ENCODE measurements around the gene SEMA4B.

The SEMA4B gene

GRCh38 chr15:90213818-90214204 lies 12.7 kb downstream of the SEMA4B start:
- no peaks in the 10 kb centered on the region for H3K27me3 ChIP-seq (ENCODE audit: low read length)
- H4K20me1 ChIP-seq (ENCODE audit: low read depth, low read length), result no peaks in the 10 kb centered on the region
- H3F3A ChIP-seq (ENCODE audit: insufficient read depth), result no peaks in the 10 kb centered on the region
- H2AFZ ChIP-seq (ENCODE audit: low read depth, low read length, severe bottlenecking), result no peak overlapping the region
- no peak overlapping the region for H3K9ac ChIP-seq (ENCODE audit: low read length)
- no peaks in the 10 kb centered on the region for H3K9me3 ChIP-seq (ENCODE audit: insufficient read depth, low read length)
- TF ChIP-seq EZH2phosphoT487 (conservative IDR thresholded peaks at IDR 0.05; ENCODE audit: low read length), result no peak
- TF ChIP-seq, protein P1, sequence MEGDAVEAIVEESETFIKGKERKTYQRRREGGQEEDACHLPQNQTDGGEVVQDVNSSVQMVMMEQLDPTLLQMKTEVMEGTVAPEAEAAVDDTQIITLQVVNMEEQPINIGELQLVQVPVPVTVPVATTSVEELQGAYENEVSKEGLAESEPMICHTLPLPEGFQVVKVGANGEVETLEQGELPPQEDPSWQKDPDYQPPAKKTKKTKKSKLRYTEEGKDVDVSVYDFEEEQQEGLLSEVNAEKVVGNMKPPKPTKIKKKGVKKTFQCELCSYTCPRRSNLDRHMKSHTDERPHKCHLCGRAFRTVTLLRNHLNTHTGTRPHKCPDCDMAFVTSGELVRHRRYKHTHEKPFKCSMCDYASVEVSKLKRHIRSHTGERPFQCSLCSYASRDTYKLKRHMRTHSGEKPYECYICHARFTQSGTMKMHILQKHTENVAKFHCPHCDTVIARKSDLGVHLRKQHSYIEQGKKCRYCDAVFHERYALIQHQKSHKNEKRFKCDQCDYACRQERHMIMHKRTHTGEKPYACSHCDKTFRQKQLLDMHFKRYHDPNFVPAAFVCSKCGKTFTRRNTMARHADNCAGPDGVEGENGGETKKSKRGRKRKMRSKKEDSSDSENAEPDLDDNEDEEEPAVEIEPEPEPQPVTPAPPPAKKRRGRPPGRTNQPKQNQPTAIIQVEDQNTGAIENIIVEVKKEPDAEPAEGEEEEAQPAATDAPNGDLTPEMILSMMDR (IDR thresholded peaks at IDR 0.05; ENCODE audit: insufficient read depth, low read length, poor library complexity, severe bottlenecking), result no peak
- no peaks in the 10 kb centered on the region for H3K79me2 ChIP-seq (ENCODE audit: insufficient read depth, low read length)
- no peak overlapping the region for H3K4me3 ChIP-seq (ENCODE audit: insufficient read depth, low read length, poor library complexity, severe bottlenecking)
- H3K27ac ChIP-seq (ENCODE audit: low read depth, low read length), result no peak overlapping the region
- no peaks in the 10 kb centered on the region for H3K36me3 ChIP-seq (ENCODE audit: low read length)
- no peaks in the 10 kb centered on the region for H3K9me2 ChIP-seq (replicated peaks; ENCODE audit: insufficient read depth, low read length)
- H3K4me2 ChIP-seq (ENCODE audit: low read depth, low read length, poor library complexity, severe bottlenecking), result no peak overlapping the region

GRCh38 chr15:90214553-90215196 lies 13.5 kb downstream of the SEMA4B start:
- Histone ChIP-seq H3K9ac (ENCODE audit: low read length) (no peak overlapping the region), H3K4me3 (ENCODE audit: insufficient read depth, low read length, poor library complexity, severe bottlenecking) (no peak overlapping the region), H3K36me3 (ENCODE audit: low read length) (no peaks in the 10 kb centered on the region), H3K9me3 (ENCODE audit: insufficient read depth, low read length) (no peaks in the 10 kb centered on the region), H3K27me3 (ENCODE audit: low read length) (no peaks in the 10 kb centered on the region), H4K20me1 (ENCODE audit: low read depth, low read length) (no peaks in the 10 kb centered on the region), H2AFZ (ENCODE audit: low read depth, low read length, severe bottlenecking) (no peak overlapping the region), H3F3A (ENCODE audit: insufficient read depth) (no peaks in the 10 kb centered on the region), H3K27ac (ENCODE audit: low read depth, low read length) (no peak overlapping the region), H3K4me2 (ENCODE audit: low read depth, low read length, poor library complexity, severe bottlenecking) (no peak overlapping the region), H3K79me2 (ENCODE audit: insufficient read depth, low read length) (no peaks in the 10 kb centered on the region), H3K9me2 (replicated peaks; ENCODE audit: insufficient read depth, low read length) (no peaks in the 10 kb centered on the region)
- TF ChIP-seq, protein P1 (IDR thresholded peaks at IDR 0.05; ENCODE audit: insufficient read depth, low read length, poor library complexity, severe bottlenecking), result no peak
- TF ChIP-seq EZH2phosphoT487 (conservative IDR thresholded peaks at IDR 0.05; ENCODE audit: low read length), result no peak

GRCh38 chr15:90217671-90218394 lies 16.7 kb downstream of the SEMA4B start:
- H3K9me3 ChIP-seq (ENCODE audit: insufficient read depth, low read length), result no peaks in the 10 kb centered on the region
- no peak overlapping the region for H3K4me2 ChIP-seq (ENCODE audit: low read depth, low read length, poor library complexity, severe bottlenecking)
- TF ChIP-seq, protein P1 (IDR thresholded peaks at IDR 0.05; ENCODE audit: insufficient read depth, low read length, poor library complexity, severe bottlenecking), result no peak
- TF ChIP-seq EZH2phosphoT487 (conservative IDR thresholded peaks at IDR 0.05; ENCODE audit: low read length), result no peak
- H3K79me2 ChIP-seq (ENCODE audit: insufficient read depth, low read length), result no peaks in the 10 kb centered on the region
- H3K4me3 ChIP-seq (ENCODE audit: insufficient read depth, low read length, poor library complexity, severe bottlenecking), result no peak overlapping the region
- H3K9ac ChIP-seq (ENCODE audit: low read length), result no peak overlapping the region
- no peaks in the 10 kb centered on the region for H3K27me3 ChIP-seq (ENCODE audit: low read length)
- H4K20me1 ChIP-seq (ENCODE audit: low read depth, low read length), result no peaks in the 10 kb centered on the region
- no peaks in the 10 kb centered on the region for H3F3A ChIP-seq (ENCODE audit: insufficient read depth)
- no peaks in the 10 kb centered on the region for H3K9me2 ChIP-seq (replicated peaks; ENCODE audit: insufficient read depth, low read length)
- no peaks in the 10 kb centered on the region for H3K36me3 ChIP-seq (ENCODE audit: low read length)
- H3K27ac ChIP-seq (ENCODE audit: low read depth, low read length), result no peak overlapping the region
- H2AFZ ChIP-seq (ENCODE audit: low read depth, low read length, severe bottlenecking), result no peak overlapping the region
